ENCODE measurements around the gene EFCAB8. TPM values are rescaled to one million over a fixed set of nuclear protein-coding genes. Genes with fewer than 3 reads are reported as not detected.

The EFCAB8 gene
- total RNA-seq, 1 experiment from 2014 or later = not detected

GRCh38 chr20:32975698-32976674, 117.3 kb downstream of the EFCAB8 start:
- TF ChIP-seq EZH2phosphoT487 (IDR thresholded peaks at IDR 0.05; ENCODE audit: borderline replicate concordance, low read length) (no peak), EZH2 (IDR thresholded peaks at IDR 0.05; ENCODE audit: low read length, unreplicated experiment) (no peak)
- TF ChIP-seq, protein P1, sequence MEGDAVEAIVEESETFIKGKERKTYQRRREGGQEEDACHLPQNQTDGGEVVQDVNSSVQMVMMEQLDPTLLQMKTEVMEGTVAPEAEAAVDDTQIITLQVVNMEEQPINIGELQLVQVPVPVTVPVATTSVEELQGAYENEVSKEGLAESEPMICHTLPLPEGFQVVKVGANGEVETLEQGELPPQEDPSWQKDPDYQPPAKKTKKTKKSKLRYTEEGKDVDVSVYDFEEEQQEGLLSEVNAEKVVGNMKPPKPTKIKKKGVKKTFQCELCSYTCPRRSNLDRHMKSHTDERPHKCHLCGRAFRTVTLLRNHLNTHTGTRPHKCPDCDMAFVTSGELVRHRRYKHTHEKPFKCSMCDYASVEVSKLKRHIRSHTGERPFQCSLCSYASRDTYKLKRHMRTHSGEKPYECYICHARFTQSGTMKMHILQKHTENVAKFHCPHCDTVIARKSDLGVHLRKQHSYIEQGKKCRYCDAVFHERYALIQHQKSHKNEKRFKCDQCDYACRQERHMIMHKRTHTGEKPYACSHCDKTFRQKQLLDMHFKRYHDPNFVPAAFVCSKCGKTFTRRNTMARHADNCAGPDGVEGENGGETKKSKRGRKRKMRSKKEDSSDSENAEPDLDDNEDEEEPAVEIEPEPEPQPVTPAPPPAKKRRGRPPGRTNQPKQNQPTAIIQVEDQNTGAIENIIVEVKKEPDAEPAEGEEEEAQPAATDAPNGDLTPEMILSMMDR (conservative IDR thresholded peaks at IDR 0.05; ENCODE audit: low read depth, low read length) = no peak
- H3K4me2 ChIP-seq (ENCODE audit: low read length) = no peak overlapping the region
- H3K9me2 ChIP-seq (replicated peaks; ENCODE audit: low read length) = no peaks in the 10 kb centered on the region
- H3K27ac ChIP-seq (ENCODE audit: low read length) = no peak overlapping the region
- no peak overlapping the region for H3K9ac ChIP-seq (ENCODE audit: low read length)
- H3K79me2 ChIP-seq (ENCODE audit: low read length) = no peaks in the 10 kb centered on the region
- no peaks in the 10 kb centered on the region for H4K20me1 ChIP-seq (ENCODE audit: low read length)
- H3K4me3 ChIP-seq (ENCODE audit: low read length) = no peak overlapping the region
- no peaks in the 10 kb centered on the region for H3K4me1 ChIP-seq (ENCODE audit: insufficient read depth, low read length)
- no TSS peak for BruUV-seq (replicated peaks)
- CTCF ChIA-PET = interaction anchor here (0.6 kb wide), 1 partner anchor 72 kb away, joined by 6 read pairs; no protein-coding TSS in a partner anchor
- no peak for ATAC-seq
- intact Hi-C loops (cut with micrococcal nuclease) = no loop called here
- H3F3A ChIP-seq (ENCODE audit: low read length, unreplicated experiment) = no peaks in the 10 kb centered on the region
- H3K36me3 ChIP-seq (ENCODE audit: low read depth, low read length) = no peaks in the 10 kb centered on the region
- POLR2A ChIA-PET (ENCODE audit: unreplicated experiment) = no interaction called here
- peaks cover 72% of the 10 kb centered on the region for H3K27me3 ChIP-seq (ENCODE audit: low read length)
- DNase-seq = no peak
- H3K9me3 ChIP-seq (ENCODE audit: low read length) = no peaks in the 10 kb centered on the region
- no peak overlapping the region for H2AFZ ChIP-seq (ENCODE audit: low read length)

DNA sequence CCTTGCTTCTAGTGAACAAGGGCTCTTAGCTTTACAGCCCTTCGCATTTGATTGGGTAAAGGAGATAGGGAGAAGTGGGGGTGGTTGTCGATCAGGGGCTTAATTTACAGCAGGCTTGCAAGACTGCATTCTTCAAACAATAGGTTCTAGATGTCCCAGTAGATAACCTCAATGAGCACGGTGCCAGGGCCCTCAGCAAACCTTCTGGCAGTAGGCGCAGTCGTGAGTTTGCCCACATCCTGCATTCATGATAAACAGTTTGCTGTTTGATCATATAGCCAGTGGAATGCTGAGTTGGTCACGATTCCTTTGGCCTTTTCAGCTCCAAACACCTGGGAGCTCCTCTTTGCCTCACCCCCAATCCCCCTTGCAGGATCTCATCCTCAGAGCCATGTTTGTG, 118.0 kb downstream of the EFCAB8 start:
- Histone ChIP-seq H3K79me2 (ENCODE audit: low read length) (no peaks in the 10 kb centered on the region), H3K9ac (ENCODE audit: low read length) (no peak overlapping the region), H3K27ac (ENCODE audit: low read length) (no peak overlapping the region), H3K4me1 (ENCODE audit: insufficient read depth, low read length) (no peaks in the 10 kb centered on the region), H3K36me3 (ENCODE audit: low read depth, low read length) (no peaks in the 10 kb centered on the region), H3K9me3 (ENCODE audit: low read length) (no peaks in the 10 kb centered on the region), H3K9me2 (replicated peaks; ENCODE audit: low read length) (no peaks in the 10 kb centered on the region), H4K20me1 (ENCODE audit: low read length) (no peaks in the 10 kb centered on the region), H3K4me3 (ENCODE audit: low read length) (no peak overlapping the region), H3K27me3 (ENCODE audit: low read length) (peaks cover 75% of the 10 kb centered on the region), H2AFZ (ENCODE audit: low read length) (no peak overlapping the region), H3K4me2 (ENCODE audit: low read length) (no peak overlapping the region), H3F3A (ENCODE audit: low read length, unreplicated experiment) (no peaks in the 10 kb centered on the region)
- ATAC-seq (no peak), DNase-seq (no peak)
- CTCF ChIA-PET = interaction anchor here (0.6 kb wide), 1 partner anchor 72 kb away, joined by 6 read pairs; no protein-coding TSS in a partner anchor
- BruUV-seq (replicated peaks) = no TSS peak
- no peak for TF ChIP-seq EZH2phosphoT487 (IDR thresholded peaks at IDR 0.05; ENCODE audit: borderline replicate concordance, low read length)
- TF ChIP-seq, protein P1 (conservative IDR thresholded peaks at IDR 0.05; ENCODE audit: low read depth, low read length) = no peak
- TF ChIP-seq EZH2 (IDR thresholded peaks at IDR 0.05; ENCODE audit: low read length, unreplicated experiment) = no peak
- POLR2A ChIA-PET (ENCODE audit: unreplicated experiment) = no interaction called here
- intact Hi-C loops (cut with micrococcal nuclease) = no loop called here
